Astrocyte (in vitro differentiated cells and primary cell): Measurements from ENCODE around the gene NCF2. TPM values are rescaled to one million over a fixed set of nuclear protein-coding genes. Genes with fewer than 3 reads are reported as not detected.

Experiments used
- DNase-seq: peaks from one replicate; pipeline ENCODE4 v3.0.0-alpha.2; 2010; ENCODE audit warnings: low read depth
- FAIRE-seq: peaks from 2 replicates; lab custom pipeline; 2011; peaks lifted over from hg19 to GRCh38; lab: Jason Lieb, UNC
- H2AFZ ChIP-seq: 2 replicates; pipeline ENCODE4 v1.6.0; 2012; ENCODE audit warnings: low read depth, low read length, inconsistent platforms
- H3K27ac ChIP-seq: 2 replicates; pipeline ENCODE4 v1.5.1; 2011; ENCODE audit warnings: low read depth, low read length, inconsistent platforms
- H3K27me3 ChIP-seq: 2 replicates; pipeline ENCODE4 v1.6.0; 2011; ENCODE audit warnings: low read length, inconsistent platforms; ENCODE audit not compliant: insufficient read depth
- H3K36me3 ChIP-seq: 2 replicates; pipeline ENCODE4 v1.5.1; 2011; ENCODE audit warnings: low read length, inconsistent platforms; ENCODE audit not compliant: insufficient read depth
- H3K4me1 ChIP-seq: 2 replicates; pipeline ENCODE4 v1.5.1; 2011; ENCODE audit warnings: low read length, inconsistent platforms; ENCODE audit not compliant: insufficient read depth
- H3K4me2 ChIP-seq: 2 replicates; pipeline ENCODE4 v1.6.0; 2012; ENCODE audit warnings: low read length, inconsistent platforms
- H3K4me3 ChIP-seq: 2 replicates; pipeline ENCODE4 v1.5.1; 2011; ENCODE audit warnings: low read depth, mild to moderate bottlenecking, low read length, inconsistent platforms; ENCODE audit not compliant: insufficient read depth
- H3K79me2 ChIP-seq: 2 replicates; pipeline ENCODE4 v1.6.0; 2012; ENCODE audit warnings: mild to moderate bottlenecking, low read length, inconsistent platforms; ENCODE audit not compliant: insufficient read depth
- H3K9ac ChIP-seq: 2 replicates; pipeline ENCODE4 v1.6.0; 2012; ENCODE audit warnings: mild to moderate bottlenecking, low read length, inconsistent platforms
- H3K9me3 ChIP-seq: 2 replicates; pipeline ENCODE4 v1.5.1; 2012; ENCODE audit warnings: low read depth, mild to moderate bottlenecking, low read length, inconsistent platforms; ENCODE audit not compliant: insufficient read depth
- H4K20me1 ChIP-seq: 2 replicates; pipeline ENCODE4 v1.6.0; 2012; ENCODE audit warnings: low read length, inconsistent platforms; ENCODE audit not compliant: insufficient read depth
- H3K27ac Mint-ChIP-seq: one replicate; pipeline ENCODE4 v1.8.0; 2021; ENCODE audit warnings: mild to moderate bottlenecking, mixed read lengths; ENCODE audit not compliant: unreplicated experiment
- H3K27me3 Mint-ChIP-seq: one replicate; pipeline ENCODE4 v1.8.0; 2021; ENCODE audit warnings: low read depth, mixed read lengths; ENCODE audit not compliant: unreplicated experiment
- H3K36me3 Mint-ChIP-seq: one replicate; pipeline ENCODE4 v1.8.0; 2021; ENCODE audit warnings: low read depth, mixed read lengths; ENCODE audit not compliant: unreplicated experiment
- H3K4me1 Mint-ChIP-seq: one replicate; pipeline ENCODE4 v1.8.0; 2021; ENCODE audit warnings: low read depth, mixed read lengths; ENCODE audit not compliant: unreplicated experiment
- H3K4me3 Mint-ChIP-seq: one replicate; pipeline ENCODE4 v1.8.0; 2021; ENCODE audit warnings: mild to moderate bottlenecking, moderate library complexity, mixed read lengths; ENCODE audit not compliant: unreplicated experiment
- H3K9me3 Mint-ChIP-seq: one replicate; pipeline ENCODE4 v1.8.0; 2021; ENCODE audit warnings: mild to moderate bottlenecking, mixed read lengths; ENCODE audit not compliant: unreplicated experiment
- CTCF ChIP-seq: IDR thresholded peaks from 2 replicates; pipeline ENCODE4 v1.5.1; 2011; ENCODE audit warnings: low read depth, mild to moderate bottlenecking, inconsistent platforms, low read length, moderate library complexity; ENCODE audit not compliant: insufficient read depth
- EZH2 ChIP-seq: IDR thresholded peaks from 2 replicates; pipeline ENCODE4 v1.6.1; 2012; ENCODE audit warnings: mild to moderate bottlenecking, low read length, inconsistent platforms; ENCODE audit not compliant: insufficient read depth
- total RNA-seq: library from RNA; stranded (reverse); gene quantifications from 2 replicates; pipeline ENCODE4 v1.2.1, GENCODE V29; 2021

The NCF2 gene
- total RNA-seq, 1 donor from 2014 or later, result 4.3 TPM

GRCh38 chr1:183548116-183548515 lies 42.1 kb downstream of the NCF2 start:
- Mint-ChIP-seq H3K4me3 (no peak overlapping the region), H3K27ac (no peak overlapping the region), H3K9me3 (no peaks in the 10 kb centered on the region), H3K36me3 (peaks cover 13% of the 10 kb centered on the region), H3K27me3 (no peaks in the 10 kb centered on the region), H3K4me1 (peaks cover 12% of the 10 kb centered on the region)
- H3K79me2 ChIP-seq, result no peaks in the 10 kb centered on the region
- H3K4me2 ChIP-seq, result no peak overlapping the region
- no peaks in the 10 kb centered on the region for H3K4me1 ChIP-seq
- no peak overlapping the region for H3K27ac ChIP-seq
- TF ChIP-seq CTCF (no peak), EZH2 (no peak)
- H3K36me3 ChIP-seq, result peaks cover 60% of the 10 kb centered on the region
- no peak overlapping the region for H2AFZ ChIP-seq
- H3K4me3 ChIP-seq, result no peak overlapping the region
- no peak for DNase-seq
- H3K9me3 ChIP-seq, result no peaks in the 10 kb centered on the region
- no peak overlapping the region for H3K9ac ChIP-seq
- no peaks in the 10 kb centered on the region for H3K27me3 ChIP-seq
- no peaks in the 10 kb centered on the region for H4K20me1 ChIP-seq
- no peak for FAIRE-seq

- Histone ChIP-seq H3K4me2 (no peak overlapping the region), H3K36me3 (peaks cover 66% of the 10 kb centered on the region), H3K27me3 (no peaks in the 10 kb centered on the region), H3K9ac (no peak overlapping the region), H3K4me3 (no peak overlapping the region), H2AFZ (no peak overlapping the region), H3K4me1 (no peaks in the 10 kb centered on the region), H3K79me2 (no peaks in the 10 kb centered on the region), H3K9me3 (no peaks in the 10 kb centered on the region), H4K20me1 (no peaks in the 10 kb centered on the region), H3K27ac (no peak overlapping the region)
- H3K36me3 Mint-ChIP-seq, result peaks cover 7% of the 10 kb centered on the region
- DNase-seq (no peak), FAIRE-seq (no peak)
- TF ChIP-seq CTCF (no peak), EZH2 (no peak)
- H3K27ac Mint-ChIP-seq, result no peak overlapping the region
- no peaks in the 10 kb centered on the region for H3K9me3 Mint-ChIP-seq
- no peaks in the 10 kb centered on the region for H3K27me3 Mint-ChIP-seq
- peaks cover 12% of the 10 kb centered on the region for H3K4me1 Mint-ChIP-seq
- no peak overlapping the region for H3K4me3 Mint-ChIP-seq
Measured at GRCh38 chr1:183546427-183546826, 43.8 kb downstream of the NCF2 start.

- peaks cover 12% of the 10 kb centered on the region for H3K4me1 Mint-ChIP-seq
- FAIRE-seq, result no peak
Measured at GRCh38 chr1:183544598-183545297, 45.5 kb downstream of the NCF2 start.

More at GRCh38 chr1:183544598-183545297, 45.5 kb downstream of the NCF2 start:
- Histone ChIP-seq H2AFZ (no peak overlapping the region), H3K4me3 (no peak overlapping the region), H3K27me3 (no peaks in the 10 kb centered on the region), H3K9me3 (no peaks in the 10 kb centered on the region), H3K79me2 (no peaks in the 10 kb centered on the region), H3K4me2 (no peak overlapping the region), H3K9ac (no peak overlapping the region), H4K20me1 (no peaks in the 10 kb centered on the region), H3K36me3 (peaks cover 62% of the 10 kb centered on the region), H3K4me1 (no peaks in the 10 kb centered on the region), H3K27ac (no peak overlapping the region)
- H3K27ac Mint-ChIP-seq, result no peak overlapping the region
- no peak for TF ChIP-seq CTCF
- no peak for TF ChIP-seq EZH2
- no peaks in the 10 kb centered on the region for H3K9me3 Mint-ChIP-seq
- H3K4me3 Mint-ChIP-seq, result no peak overlapping the region
- no peaks in the 10 kb centered on the region for H3K27me3 Mint-ChIP-seq
- H3K36me3 Mint-ChIP-seq, result peaks cover 3% of the 10 kb centered on the region
- DNase-seq, result no peak
